Measurements from ENCODE around the gene AUTS2.
A peak's percentile ranks its signal among the peaks of the same experiment; 100 is the strongest.

The AUTS2 gene

DNA sequence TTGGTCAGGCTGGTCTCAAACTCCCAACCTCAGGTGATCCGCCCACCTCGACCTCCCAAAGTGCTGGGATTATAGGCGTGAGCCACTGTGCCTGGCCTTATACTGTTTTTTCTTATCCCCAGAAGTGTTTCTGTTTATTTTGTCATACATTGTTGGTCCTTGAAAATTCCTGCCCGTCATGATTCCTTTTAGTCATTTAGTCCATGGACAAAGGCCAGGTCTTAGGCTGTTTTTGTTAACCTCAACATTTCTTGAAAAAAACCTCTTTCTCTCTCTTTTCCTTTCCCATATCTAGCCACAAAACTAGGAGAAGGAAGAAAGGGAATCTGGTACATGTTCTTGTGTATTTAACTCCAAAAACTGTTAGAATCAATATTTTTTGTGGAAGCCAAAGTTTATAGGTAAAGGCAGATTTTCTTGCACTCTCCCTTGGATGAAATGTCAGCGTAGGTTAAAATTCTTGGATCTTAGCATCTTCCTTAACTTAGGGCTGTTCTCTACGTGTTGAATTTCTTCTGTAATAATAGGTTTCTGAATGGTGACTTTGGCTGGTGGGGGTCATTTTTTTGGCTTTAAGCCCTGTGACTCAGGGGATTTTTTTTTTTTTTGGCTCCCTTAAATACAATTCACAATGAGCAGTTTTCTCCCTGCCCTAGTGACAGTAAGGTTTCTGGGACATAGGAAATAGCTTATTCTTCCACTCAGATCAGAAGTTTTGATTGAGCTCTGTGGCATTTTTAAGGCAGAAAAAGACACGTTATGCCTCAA lies 500.8 kb downstream of the AUTS2 start:
- no peak for DNase-seq

- DNase-seq, result no peak
These were observed 506.0 kb downstream of the AUTS2 start for GRCh38 chr7:70104243-70104642.

GRCh38 chr7:70113078-70113477 lies 514.8 kb downstream of the AUTS2 start:
- no peak for DNase-seq

DNA sequence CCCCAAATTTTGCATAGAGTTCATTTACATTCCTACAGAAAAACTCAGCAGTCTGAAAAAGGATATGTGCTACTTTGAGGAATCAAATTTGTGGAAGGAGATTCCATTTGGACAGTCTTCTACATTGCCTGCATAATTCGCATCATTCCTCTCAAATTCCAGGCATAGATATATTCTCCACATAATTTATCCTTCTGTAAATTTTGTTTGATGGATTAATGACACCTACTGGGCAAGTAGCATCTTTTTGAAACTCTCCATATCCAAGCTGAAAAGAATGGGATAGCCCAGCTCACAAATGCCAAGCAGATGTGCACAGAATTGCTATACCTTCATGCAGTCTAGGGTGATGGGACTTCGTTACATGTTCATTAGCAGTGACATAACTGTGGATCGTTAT lies 515.3 kb downstream of the AUTS2 start:
- no peak for DNase-seq

DNA sequence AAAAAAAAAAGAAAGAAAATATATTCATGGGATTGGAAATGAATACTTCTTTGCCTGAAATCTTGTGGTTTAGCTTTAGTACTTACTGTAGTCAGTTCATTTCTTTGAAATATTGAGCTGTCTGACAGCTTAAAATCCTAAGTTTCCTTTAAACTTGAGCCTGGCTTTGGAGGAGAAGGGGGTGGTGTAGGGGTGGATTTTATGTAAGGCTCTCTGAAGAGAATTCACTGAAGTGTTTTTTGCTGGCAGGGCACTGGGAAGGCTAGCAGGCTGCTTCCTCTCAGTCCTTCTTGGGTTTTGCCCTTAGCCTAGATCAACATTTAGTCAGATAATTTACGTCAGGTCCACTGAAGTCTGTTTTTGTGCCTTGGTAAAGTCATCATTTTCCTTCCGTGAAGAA lies 516.5 kb downstream of the AUTS2 start:
- no peak for DNase-seq

- DNase-seq, result no peak
These were observed 518.0 kb downstream of the AUTS2 start for GRCh38 chr7:70116244-70116643.

- DNase-seq, result no peak
These were observed 518.6 kb downstream of the AUTS2 start for GRCh38 chr7:70116867-70117266.

- DNase-seq, result no peak
These were observed 522.6 kb downstream of the AUTS2 start for GRCh38 chr7:70120851-70121250.

- peak; percentile 42 for DNase-seq
These were observed 533.5 kb downstream of the AUTS2 start for GRCh38 chr7:70131817-70132216.

- no peak for DNase-seq
These were observed 534.1 kb downstream of the AUTS2 start for GRCh38 chr7:70132226-70132851.

DNA sequence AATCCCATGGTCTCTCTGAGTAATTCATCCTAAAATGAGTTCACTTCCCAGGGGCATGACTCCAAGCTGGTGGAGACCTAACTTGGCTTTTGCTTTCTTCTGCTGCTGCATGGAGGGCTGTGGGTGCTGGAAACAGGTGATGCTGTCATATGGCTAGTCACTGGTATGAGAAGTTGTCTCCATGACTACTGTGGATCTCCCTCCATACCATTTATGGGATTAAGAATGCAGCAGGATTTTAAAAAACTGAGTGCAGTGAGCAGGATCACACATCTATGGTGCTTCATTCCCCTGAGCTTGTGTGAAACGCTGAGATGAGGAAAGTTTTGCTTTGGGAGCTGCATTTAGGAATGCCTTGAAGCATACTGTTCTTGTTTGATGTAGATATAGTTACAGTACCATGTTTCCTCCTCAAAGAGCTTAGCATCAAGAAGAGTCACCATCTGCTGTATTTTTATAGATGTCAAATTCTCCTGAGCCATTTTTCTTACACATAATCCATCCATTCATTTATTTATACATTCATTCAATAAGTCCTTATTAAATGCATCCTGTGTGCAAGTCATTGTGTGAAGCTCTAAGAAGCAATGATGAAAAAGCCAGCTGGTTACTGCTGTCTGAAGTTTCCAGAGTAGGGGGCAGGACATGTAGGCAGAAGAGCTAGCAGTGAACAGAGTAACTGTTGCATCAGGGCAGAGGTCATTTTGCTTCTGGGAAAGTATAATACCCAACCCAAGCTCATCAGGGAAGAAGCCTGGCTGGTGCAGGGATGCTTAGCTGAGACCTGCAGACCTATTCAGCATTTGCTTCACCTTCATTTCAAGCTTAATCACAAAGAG lies 534.8 kb downstream of the AUTS2 start:
- DNase-seq, result peak; percentile 9

DNA sequence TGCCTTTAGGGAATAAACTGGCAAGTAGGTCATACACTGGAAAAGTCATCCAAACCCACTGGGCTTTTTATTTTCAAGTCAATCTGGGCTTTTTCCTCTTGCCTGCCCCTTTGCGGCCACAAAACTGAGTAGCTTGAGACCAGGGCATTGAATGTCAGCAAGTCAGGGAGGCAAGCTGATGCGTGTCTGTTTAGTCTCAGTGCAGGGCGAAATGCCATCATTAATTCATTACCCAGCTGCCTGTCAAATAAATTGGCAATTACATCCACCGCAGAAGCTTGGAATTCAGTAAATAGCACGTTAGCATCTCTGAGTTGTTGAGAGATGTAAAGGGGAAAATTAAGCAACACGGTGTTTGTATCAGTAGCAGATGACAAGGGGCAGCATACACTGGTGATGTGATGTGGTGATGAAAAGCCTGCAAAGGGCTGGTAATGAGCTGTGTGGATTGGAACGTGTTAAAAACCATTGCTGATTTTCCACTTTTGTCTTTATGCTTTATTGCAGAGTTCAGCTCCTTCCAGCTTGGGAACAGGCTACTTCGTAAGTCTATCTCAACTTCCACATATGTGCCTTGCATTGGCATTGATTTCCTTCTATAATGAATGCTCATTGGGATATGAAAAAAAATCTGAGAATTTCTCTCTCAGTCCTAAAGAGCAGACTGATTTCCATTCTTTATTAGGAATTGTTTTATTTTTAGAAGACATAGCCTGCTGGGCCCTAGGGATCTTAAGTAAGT lies 535.9 kb downstream of the AUTS2 start:
- no peak for DNase-seq

- no peak for DNase-seq
These were observed 537.4 kb downstream of the AUTS2 start for GRCh38 chr7:70135656-70136055.

DNA sequence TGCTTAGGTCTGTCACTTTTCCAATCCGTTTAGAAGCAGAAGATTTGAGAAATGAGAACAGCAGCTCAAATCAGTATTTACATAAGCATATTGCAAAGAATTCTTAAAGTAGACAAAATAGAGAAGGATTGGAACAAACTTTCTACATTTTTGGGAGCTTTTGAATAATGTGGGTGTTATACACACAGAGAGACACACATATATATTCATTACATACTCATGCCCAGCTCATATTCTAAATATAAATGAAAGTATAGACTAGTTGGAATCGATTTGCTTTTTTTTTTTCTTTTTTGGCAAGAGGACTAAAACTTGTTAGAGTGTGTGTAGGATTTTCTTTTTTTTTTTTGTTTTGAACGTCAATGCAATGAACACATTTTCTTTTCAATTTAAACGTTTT lies 538.9 kb downstream of the AUTS2 start:
- no peak for DNase-seq

GRCh38 chr7:70142247-70142932 lies 544.1 kb downstream of the AUTS2 start:
- no peak for DNase-seq

GRCh38 chr7:70143075-70144044 lies 545.1 kb downstream of the AUTS2 start:
- DNase-seq, result peak; percentile 24

DNA sequence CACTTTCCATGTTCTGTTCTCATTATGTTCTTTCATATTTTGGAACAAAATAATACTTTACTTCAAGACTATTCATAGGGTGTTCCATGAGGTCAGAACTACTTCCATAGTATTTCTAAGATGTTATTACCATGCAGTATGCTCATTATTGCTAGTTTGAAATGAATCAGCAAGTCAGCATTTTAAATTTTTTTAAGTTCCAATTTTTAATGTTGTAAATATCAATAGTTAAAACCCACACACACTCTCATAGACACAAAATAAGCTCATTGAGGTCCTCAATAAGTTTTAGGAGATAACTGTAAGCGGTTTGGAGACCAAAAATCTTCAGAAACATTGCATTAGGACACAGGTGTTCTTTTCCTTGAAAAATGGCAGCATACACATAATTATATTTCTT lies 550.7 kb downstream of the AUTS2 start:
- DNase-seq, result no peak

DNA sequence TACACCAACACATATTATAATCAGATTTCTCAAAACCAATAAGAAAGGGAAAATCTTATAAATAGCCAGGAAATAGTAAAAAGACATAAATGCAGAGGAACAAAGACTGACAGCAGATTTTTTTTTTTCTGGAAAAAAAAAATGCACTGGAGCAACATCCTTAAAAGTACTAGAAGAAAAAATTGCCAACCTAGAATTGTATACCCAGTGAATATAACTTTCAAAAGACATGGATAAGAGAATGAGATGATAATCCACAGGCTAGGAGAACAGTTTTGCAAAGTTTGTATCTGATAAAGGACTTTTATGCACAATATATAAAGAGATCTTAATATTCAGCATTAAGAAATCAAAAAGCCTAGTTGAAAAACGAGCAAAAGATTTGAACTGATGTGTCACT lies 554.0 kb downstream of the AUTS2 start:
- DNase-seq, result no peak

DNA sequence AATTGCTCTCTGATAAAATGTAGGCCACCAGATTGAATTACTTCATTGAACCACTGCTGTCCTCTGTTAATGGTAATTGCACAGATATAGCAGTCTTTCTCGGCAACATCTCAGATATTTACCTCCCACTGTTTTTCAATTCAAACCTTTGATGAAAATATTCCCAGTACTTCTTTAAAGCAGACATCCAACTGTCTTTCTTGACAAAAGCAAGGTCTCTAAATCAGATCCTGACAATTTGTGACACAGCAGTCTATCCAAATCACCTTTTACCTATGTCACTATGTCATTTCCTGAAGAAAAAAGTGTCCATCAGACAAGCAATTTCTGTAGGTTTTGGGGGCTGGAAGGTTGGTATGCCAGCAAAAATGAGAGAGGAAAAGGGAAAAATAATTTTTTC lies 555.7 kb downstream of the AUTS2 start:
- DNase-seq, result no peak

- DNase-seq, result peak; percentile 32
These were observed 556.4 kb downstream of the AUTS2 start for GRCh38 chr7:70154521-70155180.

GRCh38 chr7:70156057-70156456 lies 557.8 kb downstream of the AUTS2 start:
- peak; percentile 28 for DNase-seq

All from NCI-H2029 (cell line).